Measurements from ENCODE around the gene CARD11. TPM values are rescaled to one million over a fixed set of nuclear protein-coding genes. Genes with fewer than 3 reads are reported as not detected.
"Not testable (repeated sequence)": the region's sequence is repeated elsewhere in the genome, so short reads cannot be mapped to it uniquely, and the experiment has no call there.

The CARD11 gene
- total RNA-seq, 2 donors from 2014 or later = 0.87 to 2.4 TPM

DNA sequence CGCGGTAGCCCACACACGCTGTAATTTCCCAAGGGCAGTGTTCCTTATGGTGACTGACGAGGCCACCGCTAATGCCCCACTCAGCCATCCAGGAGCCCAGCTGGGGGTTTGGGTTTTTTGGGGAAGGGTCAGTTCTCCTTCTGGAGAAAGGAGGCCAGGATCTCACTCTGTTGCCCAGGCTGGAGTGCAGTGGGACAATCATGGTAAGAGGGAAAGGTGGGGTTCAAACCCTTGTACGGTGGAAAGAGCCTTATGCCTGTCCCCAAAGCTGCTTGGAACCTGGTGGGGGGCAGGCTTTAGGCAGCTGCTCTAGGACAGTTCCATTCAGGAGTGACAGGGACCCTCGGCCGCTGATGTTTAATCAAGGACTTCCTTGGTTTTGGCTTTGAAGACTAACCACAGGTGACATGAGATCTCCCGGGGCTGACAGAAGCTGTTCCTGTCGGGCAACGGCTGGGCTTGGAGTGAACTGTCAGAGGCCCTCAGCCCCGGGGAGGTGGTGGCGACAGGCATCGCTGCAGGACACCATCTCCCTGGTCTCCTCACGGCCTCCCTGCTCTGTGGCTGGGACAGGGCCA is 84.5 kb downstream of the CARD11 start:
- no peaks in the 10 kb centered on the region for H3K27me3 ChIP-seq (replicated peaks; ENCODE audit: insufficient read depth)
- no peaks in the 10 kb centered on the region for H3K9me3 ChIP-seq
- TF ChIP-seq, protein P1, sequence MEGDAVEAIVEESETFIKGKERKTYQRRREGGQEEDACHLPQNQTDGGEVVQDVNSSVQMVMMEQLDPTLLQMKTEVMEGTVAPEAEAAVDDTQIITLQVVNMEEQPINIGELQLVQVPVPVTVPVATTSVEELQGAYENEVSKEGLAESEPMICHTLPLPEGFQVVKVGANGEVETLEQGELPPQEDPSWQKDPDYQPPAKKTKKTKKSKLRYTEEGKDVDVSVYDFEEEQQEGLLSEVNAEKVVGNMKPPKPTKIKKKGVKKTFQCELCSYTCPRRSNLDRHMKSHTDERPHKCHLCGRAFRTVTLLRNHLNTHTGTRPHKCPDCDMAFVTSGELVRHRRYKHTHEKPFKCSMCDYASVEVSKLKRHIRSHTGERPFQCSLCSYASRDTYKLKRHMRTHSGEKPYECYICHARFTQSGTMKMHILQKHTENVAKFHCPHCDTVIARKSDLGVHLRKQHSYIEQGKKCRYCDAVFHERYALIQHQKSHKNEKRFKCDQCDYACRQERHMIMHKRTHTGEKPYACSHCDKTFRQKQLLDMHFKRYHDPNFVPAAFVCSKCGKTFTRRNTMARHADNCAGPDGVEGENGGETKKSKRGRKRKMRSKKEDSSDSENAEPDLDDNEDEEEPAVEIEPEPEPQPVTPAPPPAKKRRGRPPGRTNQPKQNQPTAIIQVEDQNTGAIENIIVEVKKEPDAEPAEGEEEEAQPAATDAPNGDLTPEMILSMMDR (IDR thresholded peaks at IDR 0.05) = no peak
- TF ChIP-seq POLR2A (IDR thresholded peaks at IDR 0.05) = no peak
- H3K27ac ChIP-seq = no peak overlapping the region
- H3K4me3 ChIP-seq = no peak overlapping the region
- no peak for DNase-seq (ENCODE audit: low spot score)
- no peaks in the 10 kb centered on the region for H3K4me1 ChIP-seq (replicated peaks)
- no peaks in the 10 kb centered on the region for H3K36me3 ChIP-seq
- 83% methylated on average over 15 of the region's 15 CpGs for WGBS
- intact Hi-C loops (cut with DNase I) = no loop called here

DNA sequence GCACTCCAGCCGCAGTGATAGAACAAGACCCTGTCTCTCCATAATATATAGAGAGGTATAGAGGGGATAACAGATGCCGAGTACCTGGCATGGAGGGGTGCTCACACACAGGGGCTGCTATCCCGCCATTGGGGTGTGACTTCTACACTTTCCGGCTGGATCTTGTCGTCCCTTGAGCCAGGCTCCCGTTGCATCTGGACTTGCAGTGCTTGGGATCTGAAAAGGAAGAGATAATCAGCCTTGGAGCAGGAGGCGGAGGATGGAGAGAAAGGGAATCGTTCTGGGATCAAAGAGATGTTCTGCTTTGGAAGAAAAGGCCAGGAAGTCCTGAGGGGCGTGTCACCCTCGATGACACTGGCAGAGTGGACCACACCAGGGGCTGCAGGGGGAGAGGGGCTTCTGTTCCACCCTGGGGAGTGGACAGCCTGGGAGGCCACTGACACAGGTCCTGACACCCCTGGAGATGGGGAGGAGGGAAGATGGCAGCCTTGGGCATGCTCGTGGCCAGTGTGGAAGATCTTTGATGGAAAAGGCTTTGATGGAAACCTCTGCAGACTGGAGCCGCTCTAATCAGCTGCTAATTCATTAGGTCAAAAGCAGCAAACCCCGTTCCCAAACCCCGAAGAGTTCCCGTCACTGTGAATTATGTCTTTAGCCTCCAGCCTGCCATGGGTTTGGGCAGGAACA is 85.1 kb downstream of the CARD11 start:
- TF ChIP-seq POLR2AphosphoS5 (IDR thresholded peaks at IDR 0.05) = no peak
- TF ChIP-seq, protein P1 (IDR thresholded peaks at IDR 0.05) = no peak
- WGBS = 84% methylated on average over 15 of the region's 15 CpGs
- no peak for DNase-seq (ENCODE audit: low spot score)

DNA sequence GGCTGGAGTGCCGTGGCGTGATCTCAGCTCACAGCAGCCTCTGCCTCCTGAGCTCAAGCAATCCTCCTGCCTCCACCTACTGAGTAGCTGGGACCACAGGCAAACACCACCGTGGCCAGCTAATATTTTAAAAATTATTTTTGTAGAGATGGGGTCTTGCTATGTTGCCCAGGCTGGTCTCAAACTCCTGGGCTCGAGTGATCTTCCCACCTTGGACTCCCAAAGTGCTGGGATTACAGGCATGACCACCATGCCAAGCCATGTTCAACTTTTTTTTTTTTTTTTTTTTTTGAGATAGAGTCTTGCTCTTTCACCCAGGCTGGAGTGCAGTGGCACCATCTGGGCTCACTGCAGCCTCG is 86.3 kb downstream of the CARD11 start:
- intact Hi-C loops (cut with DNase I); H3K36me3 ChIP-seq; H3K4me3 ChIP-seq; H3K27me3 ChIP-seq (replicated peaks; ENCODE audit: insufficient read depth); H3K9me3 ChIP-seq; H3K27ac ChIP-seq; H3K4me1 ChIP-seq (replicated peaks); DNase-seq (ENCODE audit: low spot score): not testable (repeated sequence)
- 89% methylated on average over 5 of the region's 5 CpGs for WGBS

More for the DNA sequence above, 85.1 kb downstream of the CARD11 start:
- H3K4me3 ChIP-seq = no peak overlapping the region
- H3K4me1 ChIP-seq (replicated peaks) = no peaks in the 10 kb centered on the region
- H3K27me3 ChIP-seq (replicated peaks; ENCODE audit: insufficient read depth) = no peaks in the 10 kb centered on the region
- H3K27ac ChIP-seq = no peak overlapping the region
- H3K36me3 ChIP-seq = no peaks in the 10 kb centered on the region
- intact Hi-C loops (cut with DNase I) = no loop called here
- H3K9me3 ChIP-seq = no peaks in the 10 kb centered on the region

DNA sequence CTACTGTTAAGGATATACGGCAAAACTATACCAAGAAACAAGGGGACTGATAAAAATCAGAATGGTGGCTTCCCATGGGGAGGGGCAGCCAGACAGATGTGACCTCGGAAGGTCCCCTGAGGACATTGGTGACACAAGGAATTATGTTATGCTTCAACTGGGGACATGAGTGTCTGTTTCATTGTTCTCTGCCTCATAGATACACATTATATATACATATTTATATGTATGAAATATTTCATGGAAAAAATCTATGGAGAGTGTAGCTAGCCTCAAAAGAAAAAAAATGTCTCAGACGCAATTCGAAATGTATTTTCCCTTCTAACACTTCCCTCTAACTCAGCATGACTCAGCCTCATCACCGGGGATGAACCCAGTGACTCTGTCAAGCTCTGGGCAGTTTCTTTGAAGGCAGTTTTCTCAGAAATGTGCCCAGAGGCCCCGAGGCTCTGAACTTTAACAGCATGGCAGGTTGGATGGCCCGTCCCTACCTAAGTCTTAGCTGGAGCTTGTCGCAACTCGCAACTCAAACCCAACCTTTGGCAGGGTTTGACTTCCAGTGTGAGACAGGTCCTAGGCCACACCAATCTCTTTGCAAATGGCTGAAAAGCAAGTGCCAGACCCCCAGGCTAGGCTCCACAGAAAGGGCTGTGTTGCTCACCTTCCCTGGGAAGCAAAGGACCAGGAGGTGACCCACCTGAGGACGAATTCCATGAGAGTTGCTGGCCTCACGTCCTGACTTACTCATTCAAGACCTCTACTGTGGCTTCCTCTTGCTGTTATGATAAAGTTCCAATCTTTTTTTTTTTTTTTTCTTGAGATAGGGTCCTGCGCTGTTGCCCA is 86.9 kb downstream of the CARD11 start:
- intact Hi-C loops (cut with DNase I) = no loop called here
- H3K4me1 ChIP-seq (replicated peaks) = no peaks in the 10 kb centered on the region
- no peaks in the 10 kb centered on the region for H3K36me3 ChIP-seq
- H3K4me3 ChIP-seq = no peak overlapping the region
- WGBS = 50% methylated on average over 12 of the region's 12 CpGs
- peak; percentile 24 for DNase-seq (ENCODE audit: low spot score)
- no peak overlapping the region for H3K27ac ChIP-seq
- no peaks in the 10 kb centered on the region for H3K9me3 ChIP-seq
- TF ChIP-seq POLR2A (IDR thresholded peaks at IDR 0.05) (no peak), POLR2AphosphoS5 (IDR thresholded peaks at IDR 0.05) (no peak)
- TF ChIP-seq, protein P1 (IDR thresholded peaks at IDR 0.05) = no peak
- H3K27me3 ChIP-seq (replicated peaks; ENCODE audit: insufficient read depth) = no peaks in the 10 kb centered on the region

DNA sequence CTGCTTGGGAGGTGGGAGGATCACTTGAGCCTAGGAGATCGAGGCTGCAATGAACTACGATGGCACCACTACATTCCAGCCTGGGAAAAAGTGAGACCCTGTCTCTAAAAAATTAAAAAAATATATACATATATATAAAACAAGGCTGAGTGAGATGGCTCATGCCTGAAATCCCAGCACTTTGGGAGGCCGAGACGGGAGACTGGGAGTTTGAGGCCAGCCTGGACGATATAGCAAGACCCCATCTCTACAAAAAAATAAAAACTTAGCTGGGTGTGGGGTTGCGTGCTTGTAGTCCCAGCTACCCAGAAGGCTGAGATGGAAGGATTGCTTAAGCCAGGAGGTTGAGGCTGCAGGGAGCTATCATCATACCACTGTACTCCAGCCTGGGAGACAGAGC is 87.6 kb downstream of the CARD11 start:
- no peaks in the 10 kb centered on the region for H3K9me3 ChIP-seq
- H3K27ac ChIP-seq = no peak overlapping the region
- no peaks in the 10 kb centered on the region for H3K4me1 ChIP-seq (replicated peaks)
- 93% methylated on average over 6 of the region's 6 CpGs for WGBS
- TF ChIP-seq, protein P1 (IDR thresholded peaks at IDR 0.05) = no peak
- no peak for TF ChIP-seq POLR2AphosphoS5 (IDR thresholded peaks at IDR 0.05)
- no peak for TF ChIP-seq POLR2A (IDR thresholded peaks at IDR 0.05)
- no peak for DNase-seq (ENCODE audit: low spot score)
- no peaks in the 10 kb centered on the region for H3K36me3 ChIP-seq
- no peak overlapping the region for H3K4me3 ChIP-seq
- H3K27me3 ChIP-seq (replicated peaks; ENCODE audit: insufficient read depth) = no peaks in the 10 kb centered on the region
- intact Hi-C loops (cut with DNase I) = no loop called here
